Endothelial cell of umbilical vein (primary cell): ENCODE data around the gene ESYT3. TPM values are rescaled to one million over a fixed set of nuclear protein-coding genes. Genes with fewer than 3 reads are reported as not detected.

Source experiments
- BruUV-seq: library from RNA; stranded (reverse); fragments of 400-500 nt; replicated peaks from 2 replicates; lab custom pipeline; 2021; lab: Mats Ljungman, UMichigan
- CTCF ChIA-PET: fragments of 300-600, 350-600 bp; sonication (Branson Sonifier 250); formaldehyde crosslinking; loops from one replicate; lab custom pipeline; 2021; ENCODE audit warnings: antibody characterized with exemption, inconsistent platforms; lab: Charles Lee
- POLR2A ChIA-PET: fragments of 300-600, 350-600 bp; sonication (Branson Sonifier 250); formaldehyde crosslinking; loops from one replicate; lab custom pipeline; 2021; ENCODE audit warnings: antibody characterized with exemption, inconsistent platforms; lab: Charles Lee
- DNase-seq: peaks from one replicate; pipeline ENCODE4 v3.0.0-alpha.2; 2011; ENCODE audit warnings: low read depth, low spot score
- FAIRE-seq: peaks from 2 replicates; lab custom pipeline; 2011; peaks lifted over from hg19 to GRCh38; lab: Jason Lieb, UNC
- H2AFZ ChIP-seq: 2 replicates; pipeline ENCODE4 v1.6.0; 2012; ENCODE audit warnings: low read depth, low read length, control low read depth, inconsistent platforms
- H3K27ac ChIP-seq: 2 replicates; pipeline ENCODE4 v1.5.1; 2011; ENCODE audit warnings: low read depth, mild to moderate bottlenecking, control low read depth, low read length, moderate library complexity; ENCODE audit not compliant: insufficient read depth
- H3K27me3 ChIP-seq, 2 experiments: 2 replicates each; pipeline versions ENCODE4 v1.6.0 to v1.6.1; 2011; ENCODE audit warnings: low read length in 2 of 2, mixed read lengths in 1 of 2; ENCODE audit not compliant: control insufficient read depth in 2 of 2, insufficient read depth in 2 of 2
- H3K36me3 ChIP-seq, 2 experiments: 2 replicates in 1 of 2; 3 replicates in 1 of 2; pipeline ENCODE4 v1.5.1; 2011; ENCODE audit warnings: low read length in 2 of 2, mild to moderate bottlenecking in 1 of 2, moderate library complexity in 1 of 2; ENCODE audit not compliant: control insufficient read depth in 2 of 2, insufficient read depth in 2 of 2; ENCODE audit errors: extremely low read depth in 1 of 2
- H3K4me1 ChIP-seq: 3 replicates; pipeline ENCODE4 v1.5.1; 2011; ENCODE audit warnings: mild to moderate bottlenecking, low read length; ENCODE audit not compliant: control insufficient read depth, insufficient read depth; ENCODE audit errors: extremely low read depth
- H3K4me2 ChIP-seq: 2 replicates; pipeline ENCODE4 v1.6.1; 2011; ENCODE audit warnings: low read length, control low read depth, mixed read lengths; ENCODE audit not compliant: insufficient read depth
- H3K4me3 ChIP-seq, 3 experiments: fragments of 200-600 bp in 1 of 3; sonication (generic), shearing (Covaris generic) in 1 of 3; replicated peaks in 1 of 3; 2 replicates each; pipeline ENCODE4 v1.5.1; 2011 to 2016; ENCODE audit warnings: control low read depth in 3 of 3, low read length in 3 of 3, mild to moderate bottlenecking in 2 of 3, inconsistent platforms in 1 of 3, low read depth in 1 of 3, moderate library complexity in 1 of 3; ENCODE audit not compliant: insufficient read depth in 1 of 3
- H3K79me2 ChIP-seq: 2 replicates; pipeline ENCODE4 v1.6.0; 2012; ENCODE audit warnings: low read length, inconsistent platforms; ENCODE audit not compliant: control insufficient read depth, insufficient read depth
- H3K9ac ChIP-seq: replicated peaks from 2 replicates; pipeline ENCODE3; 2011; ENCODE audit warnings: low read length, control low read depth; ENCODE audit not compliant: insufficient read depth; ENCODE audit errors: extremely low read depth
- H3K9me1 ChIP-seq: replicated peaks from 3 replicates; pipeline ENCODE4 v1.6.0; 2011; ENCODE audit warnings: mild to moderate bottlenecking, low read length; ENCODE audit not compliant: control insufficient read depth, insufficient read depth; ENCODE audit errors: extremely low read depth
- H3K9me3 ChIP-seq: replicated peaks from 2 replicates; pipeline ENCODE4 v1.5.1; 2012; ENCODE audit warnings: low read length, inconsistent platforms; ENCODE audit not compliant: control insufficient read depth, insufficient read depth
- H4K20me1 ChIP-seq: replicated peaks from 2 replicates; pipeline ENCODE3; 2011; ENCODE audit warnings: mild to moderate bottlenecking, low read length; ENCODE audit not compliant: control insufficient read depth, insufficient read depth; ENCODE audit errors: extremely low read depth
- EZH2 ChIP-seq: IDR thresholded peaks from 2 replicates; pipeline ENCODE4 v1.6.1; 2012; ENCODE audit warnings: borderline replicate concordance, low read depth, mild to moderate bottlenecking, moderate library complexity, low read length, inconsistent platforms; ENCODE audit not compliant: severe bottlenecking
- FOS ChIP-seq: IDR thresholded peaks from 2 replicates; pipeline ENCODE4 v1.6.1; 2011; ENCODE audit warnings: mild to moderate bottlenecking, low read length, moderate library complexity, borderline replicate concordance; ENCODE audit not compliant: insufficient read depth
- GATA2 ChIP-seq: IDR thresholded peaks from 2 replicates; pipeline ENCODE4 v1.7.0; 2011; ENCODE audit warnings: low read depth, mild to moderate bottlenecking, moderate library complexity, mixed read lengths, low read length; ENCODE audit not compliant: insufficient read length, insufficient read depth
- JUN ChIP-seq: IDR thresholded peaks from 2 replicates; pipeline ENCODE4 v1.6.1; 2011; ENCODE audit warnings: borderline replicate concordance, low read depth; ENCODE audit not compliant: insufficient read length, insufficient read depth
- MYC ChIP-seq: IDR thresholded peaks from one replicate; pipeline ENCODE4 v1.6.1; 2011; ENCODE audit warnings: mild to moderate bottlenecking, low read depth, low read length
- POLR2A ChIP-seq: IDR thresholded peaks from 2 replicates; pipeline ENCODE4 v1.6.1; 2012; ENCODE audit warnings: low read depth, mild to moderate bottlenecking, control low read depth, low read length
- POLR2AphosphoS5 ChIP-seq: IDR thresholded peaks from 2 replicates; pipeline ENCODE4 v1.6.1; 2012; ENCODE audit warnings: low read depth, mild to moderate bottlenecking, control low read depth, low read length, moderate library complexity; ENCODE audit not compliant: insufficient read depth
- dilution Hi-C: fragments of 300-500 bp; cut with MboI; formaldehyde crosslinking; loops from one replicate; pipeline ENCODE4 v1.15.0; 2019; ENCODE audit warnings: low sequenced_read_pairs; ENCODE audit not compliant: extremely low pct_ligation_motif_present
- intact Hi-C: fragments of 100-400 bp; cut with micrococcal nuclease; formaldehyde crosslinking; loops from one replicate; pipeline ENCODE4 v1.10.0; 2022
- polyA plus RNA-seq, 4 experiments: library from polyadenylated mRNA; depleted of rRNA in 3 of 4; stranded (reverse) in 3 of 4; unstranded in 1 of 4; fragments of >200 nt; gene quantifications; 2 replicates each; pipeline versions ENCODE4 v1.2.1 to v1.2.3, GENCODE V29; 2011 to 2012; ENCODE audit warnings: missing spikeins in 1 of 4
- total RNA-seq: library from RNA; stranded (reverse); gene quantifications from 2 replicates; pipeline ENCODE4 v1.2.3, GENCODE V29; 2021
- TF ChIP-seq, protein P1 (sequence below): IDR thresholded peaks from 2 replicates; pipeline ENCODE4 v1.6.1; 2011; ENCODE audit not compliant: insufficient read depth, insufficient read length
- TF ChIP-seq, protein P2 (sequence below), 2 donors: IDR thresholded peaks; 1 replicate in 1 of 2; 2 replicates in 1 of 2; pipeline ENCODE4 v1.5.1; 2011; ENCODE audit warnings: low read length in 2 of 2, mild to moderate bottlenecking in 2 of 2, moderate library complexity in 2 of 2, control low read depth in 1 of 2, inconsistent platforms in 1 of 2, low read depth in 1 of 2; ENCODE audit not compliant: insufficient read depth in 1 of 2; ENCODE audit errors: extremely low read depth in 1 of 2

ESYT3 gene
- total and polyA plus RNA-seq, 2 donors (not counting 3 experiments of a cell fraction or from before 2014, with no cell fraction given), result not detected

DNA sequence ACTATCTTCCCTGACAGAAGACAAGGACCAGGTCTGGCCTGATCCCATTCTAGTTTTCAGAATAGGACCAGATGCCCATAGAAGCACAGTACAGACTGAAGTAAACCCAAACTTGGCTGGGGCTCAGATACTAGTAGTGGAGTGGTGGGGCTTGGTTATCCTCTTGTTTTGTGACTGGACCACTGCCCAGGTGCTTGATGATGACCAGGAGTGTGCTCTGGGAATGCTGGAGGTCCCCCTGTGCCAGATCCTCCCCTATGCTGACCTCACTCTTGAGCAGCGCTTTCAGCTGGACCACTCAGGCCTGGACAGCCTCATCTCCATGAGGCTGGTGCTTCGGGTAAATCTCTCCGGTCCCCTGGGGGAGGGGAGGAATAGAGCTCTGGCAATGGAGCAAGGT is 36.3 kb downstream of the ESYT3 start:
- H3K4me1 ChIP-seq, result peaks cover 6% of the 10 kb centered on the region
- no peak overlapping the region for H3K4me2 ChIP-seq
- no peaks in the 10 kb centered on the region for H3K9me3 ChIP-seq
- no peaks in the 10 kb centered on the region for H3K79me2 ChIP-seq
- TF ChIP-seq JUN, result no peak
- no peak for TF ChIP-seq FOS
- TF ChIP-seq GATA2, result no peak
- TF ChIP-seq, protein P1, sequence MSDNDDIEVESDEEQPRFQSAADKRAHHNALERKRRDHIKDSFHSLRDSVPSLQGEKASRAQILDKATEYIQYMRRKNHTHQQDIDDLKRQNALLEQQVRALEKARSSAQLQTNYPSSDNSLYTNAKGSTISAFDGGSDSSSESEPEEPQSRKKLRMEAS, result no peak
- TF ChIP-seq POLR2AphosphoS5, result no peak
- no peak for TF ChIP-seq MYC
- no peak for TF ChIP-seq EZH2
- TF ChIP-seq, protein P2, sequence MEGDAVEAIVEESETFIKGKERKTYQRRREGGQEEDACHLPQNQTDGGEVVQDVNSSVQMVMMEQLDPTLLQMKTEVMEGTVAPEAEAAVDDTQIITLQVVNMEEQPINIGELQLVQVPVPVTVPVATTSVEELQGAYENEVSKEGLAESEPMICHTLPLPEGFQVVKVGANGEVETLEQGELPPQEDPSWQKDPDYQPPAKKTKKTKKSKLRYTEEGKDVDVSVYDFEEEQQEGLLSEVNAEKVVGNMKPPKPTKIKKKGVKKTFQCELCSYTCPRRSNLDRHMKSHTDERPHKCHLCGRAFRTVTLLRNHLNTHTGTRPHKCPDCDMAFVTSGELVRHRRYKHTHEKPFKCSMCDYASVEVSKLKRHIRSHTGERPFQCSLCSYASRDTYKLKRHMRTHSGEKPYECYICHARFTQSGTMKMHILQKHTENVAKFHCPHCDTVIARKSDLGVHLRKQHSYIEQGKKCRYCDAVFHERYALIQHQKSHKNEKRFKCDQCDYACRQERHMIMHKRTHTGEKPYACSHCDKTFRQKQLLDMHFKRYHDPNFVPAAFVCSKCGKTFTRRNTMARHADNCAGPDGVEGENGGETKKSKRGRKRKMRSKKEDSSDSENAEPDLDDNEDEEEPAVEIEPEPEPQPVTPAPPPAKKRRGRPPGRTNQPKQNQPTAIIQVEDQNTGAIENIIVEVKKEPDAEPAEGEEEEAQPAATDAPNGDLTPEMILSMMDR (IDR thresholded peaks at IDR 0.05; ENCODE audit: extremely low read depth in 1 of 2, insufficient read depth in 1 of 2, low read depth in 1 of 2, low read length in 2 of 2), result no peak
- TF ChIP-seq POLR2A, result no peak
- peaks cover 2% of the 10 kb centered on the region for H4K20me1 ChIP-seq
- H3K27me3 ChIP-seq, result no peaks in the 10 kb centered on the region
- H3K27ac ChIP-seq, result no peak overlapping the region
- no peaks in the 10 kb centered on the region for H3K9me1 ChIP-seq
- BruUV-seq, result no TSS peak
- ChIA-PET POLR2A (no interaction called here), CTCF (interaction anchor here (0.9 to 2.3 kb wide), 3 partner anchors 8 to 453 kb away, joined by 3 to 9 read pairs (median 3); partner anchors contain the start of gene CEP70)
- intact Hi-C loops, result no loop called here
- no peak for FAIRE-seq
- H2AFZ ChIP-seq, result no peak overlapping the region
- dilution Hi-C loops, result no loop called here
- DNase-seq, result no peak
- no peak overlapping the region for H3K4me3 ChIP-seq
- no peak overlapping the region for H3K9ac ChIP-seq
- no peaks in the 10 kb centered on the region for H3K36me3 ChIP-seq
